GM12872 (cell line): ENCODE data around the gene APOB.

ENCODE experiments used
- CTCF ChIP-seq: IDR thresholded peaks from 3 replicates; pipeline ENCODE4 v1.5.1; 2011; ENCODE audit warnings: low read depth, mild to moderate bottlenecking, low read length, moderate library complexity; ENCODE audit not compliant: insufficient read depth

The APOB gene

GRCh38 chr2:21039979-21040467, 3.9 kb downstream of the APOB start:
- no peak for TF ChIP-seq CTCF

- TF ChIP-seq CTCF = no peak
Observed at GRCh38 chr2:21039080-21039556, 4.8 kb downstream of the APOB start.

- no peak for TF ChIP-seq CTCF
Observed at GRCh38 chr2:21038403-21039073, 5.3 kb downstream of the APOB start.

- no peak for TF ChIP-seq CTCF
Observed at GRCh38 chr2:21037671-21038108, 6.2 kb downstream of the APOB start.

GRCh38 chr2:21036708-21037670, 6.9 kb downstream of the APOB start:
- no peak for TF ChIP-seq CTCF

- TF ChIP-seq CTCF = no peak
Observed at GRCh38 chr2:21035974-21036707, 7.7 kb downstream of the APOB start.
